ENCODE results near the gene BCL2A1. TPM values are rescaled to one million over a fixed set of nuclear protein-coding genes. Genes with fewer than 3 reads are reported as not detected.
A peak's percentile ranks its signal among the peaks of the same experiment; 100 is the strongest.

Gene BCL2A1
- total RNA-seq, 3 donors from 2014 or later, result 1.0 to 5.6 (median 1.8) TPM

DNA sequence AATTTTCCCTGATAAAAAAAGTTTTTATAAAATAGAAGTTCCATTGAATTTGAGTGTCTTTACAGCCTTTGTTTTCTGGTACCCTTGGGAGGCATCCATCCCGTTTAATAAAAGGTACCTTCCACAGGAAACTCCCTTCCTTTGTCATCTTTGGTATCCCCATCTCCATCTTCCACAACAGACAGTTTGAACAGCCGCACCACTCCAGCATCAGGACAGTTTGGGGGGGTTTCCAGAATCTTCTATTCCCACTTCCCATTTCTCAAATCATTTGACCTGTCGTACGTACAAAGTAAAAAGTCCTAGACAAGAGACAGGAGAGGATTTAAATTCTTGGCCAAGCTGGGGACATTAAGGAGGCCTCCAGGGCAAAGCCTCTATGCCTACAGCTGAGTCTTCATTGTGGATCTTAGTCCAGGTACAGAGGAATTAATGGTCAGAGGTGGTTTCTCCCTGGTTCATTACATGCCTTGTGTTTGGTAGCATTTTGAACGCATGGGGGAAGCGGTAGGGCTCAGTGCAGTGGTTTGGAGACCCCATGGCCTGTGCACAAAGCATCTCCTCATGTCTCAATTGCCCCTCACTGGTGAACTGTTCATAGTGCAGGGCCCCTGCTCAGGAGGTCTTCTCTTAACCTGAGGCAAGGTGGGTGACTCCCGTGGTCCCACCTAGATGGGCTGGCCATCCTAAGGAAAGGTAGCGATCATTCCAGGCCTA is 19.4 kb upstream of the BCL2A1 start:
- intact Hi-C loops (cut with DNase I, micrococcal nuclease), result no loop called here
- ATAC-seq, result no peak
- TF ChIP-seq CTCF (IDR thresholded peaks at IDR 0.05), result no peak

DNA sequence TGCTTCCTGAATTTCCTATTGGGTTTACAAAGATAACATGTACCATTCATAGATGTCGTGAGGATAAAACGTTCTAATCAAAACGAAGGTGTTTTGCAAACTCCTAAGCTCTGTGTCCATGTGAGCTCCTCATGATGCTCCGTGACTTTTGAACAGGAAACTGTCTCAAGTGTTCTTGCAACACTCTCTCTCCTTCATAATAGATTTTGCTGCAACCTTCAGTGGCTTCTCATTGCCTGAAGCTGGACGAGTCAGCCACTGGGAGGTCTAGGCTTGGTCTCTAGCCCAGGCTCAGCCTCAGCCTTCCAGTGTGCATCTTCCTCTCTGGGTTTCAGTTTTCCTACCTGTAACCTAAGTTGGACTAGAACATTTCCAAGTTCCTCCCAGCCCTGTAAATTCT is 18.7 kb upstream of the BCL2A1 start:
- ATAC-seq (peak; percentile 19), DNase-seq (no peak)
- Histone ChIP-seq H3K4me3 (no peak overlapping the region), H3K4me1 (ENCODE audit: low read depth) (no peaks in the 10 kb centered on the region), H3K9me3 (no peaks in the 10 kb centered on the region), H3K36me3 (ENCODE audit: low read depth) (no peaks in the 10 kb centered on the region)
- no peak for TF ChIP-seq CTCF (IDR thresholded peaks at IDR 0.05)
- intact Hi-C loops (cut with DNase I, micrococcal nuclease), result no loop called here

More for the DNA sequence above, 19.4 kb upstream of the BCL2A1 start:
- no peak for DNase-seq
- H3K9me3 ChIP-seq, result no peaks in the 10 kb centered on the region
- H3K4me1 ChIP-seq (ENCODE audit: low read depth), result no peaks in the 10 kb centered on the region
- H3K36me3 ChIP-seq (ENCODE audit: low read depth), result no peaks in the 10 kb centered on the region
- no peak overlapping the region for H3K4me3 ChIP-seq

DNA sequence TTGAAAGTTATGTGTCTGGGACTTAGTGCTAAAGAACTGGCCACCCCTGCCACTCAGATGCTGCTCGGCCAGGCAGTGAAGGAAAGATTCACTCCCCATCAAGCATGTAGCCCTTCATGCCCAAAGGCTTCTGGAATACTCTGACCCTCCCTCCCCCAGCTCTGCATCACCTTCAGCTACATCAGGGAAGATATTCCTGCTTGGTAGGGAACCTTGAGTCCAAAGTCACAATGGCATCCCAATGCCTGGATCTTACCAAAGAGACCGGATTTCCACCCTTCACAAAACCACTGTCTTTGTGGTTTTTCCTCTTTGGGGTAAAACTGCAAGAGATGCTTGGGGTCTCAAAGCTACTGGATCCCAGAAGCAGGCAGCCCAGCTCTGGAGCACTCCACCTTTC is 18.2 kb upstream of the BCL2A1 start:
- H3K4me1 ChIP-seq (ENCODE audit: low read depth), result no peaks in the 10 kb centered on the region
- no peak for DNase-seq
- H3K9me3 ChIP-seq, result no peaks in the 10 kb centered on the region
- H3K36me3 ChIP-seq (ENCODE audit: low read depth), result no peaks in the 10 kb centered on the region
- intact Hi-C loops (cut with DNase I, micrococcal nuclease), result no loop called here
- H3K4me3 ChIP-seq, result no peak overlapping the region
- TF ChIP-seq CTCF (IDR thresholded peaks at IDR 0.05), result no peak
- ATAC-seq, result no peak

DNA sequence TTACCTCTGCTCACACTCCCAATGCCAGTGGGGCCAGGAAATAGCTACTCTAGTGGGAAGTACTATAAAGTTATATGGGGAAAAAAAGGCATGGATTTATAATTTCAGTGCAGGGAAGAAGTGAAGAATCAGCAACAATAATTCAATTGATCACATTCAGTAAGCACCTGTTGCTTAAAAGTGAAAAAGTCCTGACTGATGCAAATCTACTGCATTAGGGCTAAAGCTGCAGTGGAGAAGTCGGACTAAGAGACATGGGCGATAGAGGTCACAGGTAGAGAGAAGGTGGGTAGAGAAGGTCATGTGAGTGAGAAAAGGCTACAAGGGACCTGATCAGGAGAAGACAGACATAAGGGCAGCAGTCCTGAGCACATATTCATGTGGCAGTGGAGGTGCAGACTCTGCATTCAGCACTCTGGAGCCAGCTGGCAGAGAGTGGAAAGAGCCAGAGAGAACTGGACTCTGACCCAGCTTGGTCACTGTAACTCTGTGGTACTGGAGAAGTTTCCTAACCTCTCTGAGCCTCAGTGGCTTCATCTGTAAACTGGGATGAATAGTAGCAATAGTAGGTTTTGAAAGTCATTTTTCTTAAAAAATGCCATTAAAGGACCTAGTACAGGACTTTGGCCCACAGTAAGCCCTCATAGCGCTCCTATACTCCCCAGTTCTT is 17.6 kb upstream of the BCL2A1 start:
- intact Hi-C loops (cut with DNase I, micrococcal nuclease), result no loop called here
- H3K4me3 ChIP-seq, result no peak overlapping the region
- TF ChIP-seq CTCF (IDR thresholded peaks at IDR 0.05), result no peak
- no peaks in the 10 kb centered on the region for H3K4me1 ChIP-seq (ENCODE audit: low read depth)
- DNase-seq, result no peak
- H3K36me3 ChIP-seq (ENCODE audit: low read depth), result no peaks in the 10 kb centered on the region
- H3K9me3 ChIP-seq, result no peaks in the 10 kb centered on the region
- no peak for ATAC-seq

GRCh38 chr15:79987969-79988368 is 17.0 kb upstream of the BCL2A1 start:
- ATAC-seq, result no peak
- DNase-seq, result no peak
- no peaks in the 10 kb centered on the region for H3K36me3 ChIP-seq (ENCODE audit: low read depth)

More at GRCh38 chr15:79987969-79988368, 17.0 kb upstream of the BCL2A1 start:
- TF ChIP-seq CTCF (IDR thresholded peaks at IDR 0.05), result no peak
- no peaks in the 10 kb centered on the region for H3K9me3 ChIP-seq
- no peak overlapping the region for H3K4me3 ChIP-seq
- H3K4me1 ChIP-seq (ENCODE audit: low read depth), result no peaks in the 10 kb centered on the region
- intact Hi-C loops (cut with DNase I, micrococcal nuclease), result no loop called here
